ENCODE measurements around the gene OR51B2. TPM values are rescaled to one million over a fixed set of nuclear protein-coding genes. Genes with fewer than 3 reads are reported as not detected.
"Not testable (repeated sequence)": the region's sequence is repeated elsewhere in the genome, so short reads cannot be mapped to it uniquely, and the experiment has no call there.

The OR51B2 gene, protein sequence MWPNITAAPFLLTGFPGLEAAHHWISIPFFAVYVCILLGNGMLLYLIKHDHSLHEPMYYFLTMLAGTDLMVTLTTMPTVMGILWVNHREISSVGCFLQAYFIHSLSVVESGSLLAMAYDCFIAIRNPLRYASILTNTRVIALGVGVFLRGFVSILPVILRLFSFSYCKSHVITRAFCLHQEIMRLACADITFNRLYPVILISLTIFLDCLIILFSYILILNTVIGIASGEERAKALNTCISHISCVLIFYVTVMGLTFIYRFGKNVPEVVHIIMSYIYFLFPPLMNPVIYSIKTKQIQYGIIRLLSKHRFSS
- not detected for total RNA-seq

DNA sequence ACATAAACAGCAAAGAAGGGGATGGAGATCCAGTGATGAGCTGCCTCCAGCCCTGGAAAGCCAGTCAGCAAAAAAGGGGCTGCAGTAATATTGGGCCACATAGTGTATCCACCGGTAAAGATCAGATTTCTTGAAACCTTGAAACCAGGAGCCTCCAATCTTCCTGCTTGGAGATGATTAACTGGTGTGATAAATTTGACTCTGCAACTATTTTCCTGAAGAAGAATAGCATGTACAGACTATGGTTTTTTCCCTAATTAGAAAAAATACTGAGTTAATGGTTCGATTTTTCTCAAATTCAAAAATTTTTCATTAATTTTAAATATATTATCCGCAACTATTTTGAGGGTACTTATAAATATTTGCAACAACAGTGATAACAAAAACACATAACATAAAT is at the start of gene OR51B2:
Gene OR51B2 (minus strand): TSS at position 101 of the 400 bp plus-strand sequence. CDS start 0 bp downstream, at position 101.
- Histone ChIP-seq H3K27ac (no peak within 1 kb of the TSS), H3K4me1 (no peaks in the 10 kb centered on the region), H3K27me3 (no peaks in the 10 kb centered on the region), H3K36me3 (no peaks in the 10 kb centered on the region), H3K9me3 (no peaks in the 10 kb centered on the region), H3K4me3 (no peak within 1 kb of the TSS)
- TF ChIP-seq, protein P1, sequence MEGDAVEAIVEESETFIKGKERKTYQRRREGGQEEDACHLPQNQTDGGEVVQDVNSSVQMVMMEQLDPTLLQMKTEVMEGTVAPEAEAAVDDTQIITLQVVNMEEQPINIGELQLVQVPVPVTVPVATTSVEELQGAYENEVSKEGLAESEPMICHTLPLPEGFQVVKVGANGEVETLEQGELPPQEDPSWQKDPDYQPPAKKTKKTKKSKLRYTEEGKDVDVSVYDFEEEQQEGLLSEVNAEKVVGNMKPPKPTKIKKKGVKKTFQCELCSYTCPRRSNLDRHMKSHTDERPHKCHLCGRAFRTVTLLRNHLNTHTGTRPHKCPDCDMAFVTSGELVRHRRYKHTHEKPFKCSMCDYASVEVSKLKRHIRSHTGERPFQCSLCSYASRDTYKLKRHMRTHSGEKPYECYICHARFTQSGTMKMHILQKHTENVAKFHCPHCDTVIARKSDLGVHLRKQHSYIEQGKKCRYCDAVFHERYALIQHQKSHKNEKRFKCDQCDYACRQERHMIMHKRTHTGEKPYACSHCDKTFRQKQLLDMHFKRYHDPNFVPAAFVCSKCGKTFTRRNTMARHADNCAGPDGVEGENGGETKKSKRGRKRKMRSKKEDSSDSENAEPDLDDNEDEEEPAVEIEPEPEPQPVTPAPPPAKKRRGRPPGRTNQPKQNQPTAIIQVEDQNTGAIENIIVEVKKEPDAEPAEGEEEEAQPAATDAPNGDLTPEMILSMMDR (IDR thresholded peaks at IDR 0.05), result no peak
- DNase-seq (ENCODE audit: low spot score), result no peak

DNA sequence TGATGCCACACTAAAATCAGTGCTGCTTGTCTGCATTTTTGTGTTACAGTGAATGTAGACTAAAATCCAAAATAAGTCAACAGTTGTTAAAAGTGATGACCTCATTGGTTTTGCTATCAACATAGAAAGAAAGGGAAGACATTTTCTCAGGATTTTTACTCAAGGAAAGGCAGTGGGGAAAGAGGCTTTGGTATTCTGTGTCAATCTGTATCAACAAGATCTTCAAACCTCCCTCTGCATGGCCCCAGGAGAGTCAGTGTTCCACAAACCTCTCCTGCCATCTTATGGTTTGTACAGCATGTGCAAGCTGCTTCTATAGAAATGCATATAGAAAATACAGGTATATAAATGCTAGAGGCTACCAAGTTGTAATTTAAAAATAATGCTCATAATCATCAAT is 45.7 kb upstream of the OR51B2 start:
- TF ChIP-seq, protein P1 (IDR thresholded peaks at IDR 0.05), result no peak
- H3K4me3 ChIP-seq, result no peak overlapping the region
- H3K9me3 ChIP-seq, result no peaks in the 10 kb centered on the region
- H3K36me3 ChIP-seq, result no peaks in the 10 kb centered on the region
- H3K4me1 ChIP-seq, result peaks cover 0 to 10% of the 10 kb centered on the region in 2 donors
- H3K27me3 ChIP-seq, result no peaks in the 10 kb centered on the region
- DNase-seq (ENCODE audit: low spot score), result no peak
- H3K27ac ChIP-seq, result no peak overlapping the region

DNA sequence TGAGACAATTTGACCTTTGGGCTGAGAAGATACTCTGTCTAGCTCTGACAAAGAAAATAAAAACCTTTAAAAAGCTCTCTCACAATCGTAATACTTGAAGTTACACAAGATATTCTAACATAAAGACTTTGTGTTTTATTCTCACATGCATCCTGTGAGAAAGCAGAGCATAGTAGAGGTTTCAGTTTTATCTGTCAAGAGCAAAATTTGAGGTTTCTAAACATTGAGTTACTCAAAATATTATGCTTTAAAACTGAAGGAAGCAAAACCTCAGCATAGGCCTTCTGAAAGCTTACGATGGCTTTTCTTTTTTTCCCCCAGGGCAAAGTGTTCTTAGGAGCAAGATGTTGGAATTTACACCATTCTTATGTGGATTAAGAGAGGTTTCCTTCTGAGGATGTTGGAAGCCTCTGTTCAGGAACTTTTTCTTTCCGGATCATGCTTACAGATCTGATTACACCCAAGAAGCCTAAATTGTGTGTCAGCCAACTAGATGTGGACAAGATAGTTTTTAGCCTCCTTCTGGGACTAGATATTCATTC is 44.5 kb upstream of the OR51B2 start:
- no peaks in the 10 kb centered on the region for H3K36me3 ChIP-seq
- no peak overlapping the region for H3K4me3 ChIP-seq
- DNase-seq (ENCODE audit: low spot score), result no peak
- H3K9me3 ChIP-seq, result no peaks in the 10 kb centered on the region
- no peaks in the 10 kb centered on the region for H3K27me3 ChIP-seq
- H3K4me1 ChIP-seq, result peaks cover 0 to 10% of the 10 kb centered on the region in 2 donors
- TF ChIP-seq, protein P1 (IDR thresholded peaks at IDR 0.05), result no peak
- no peak overlapping the region for H3K27ac ChIP-seq

DNA sequence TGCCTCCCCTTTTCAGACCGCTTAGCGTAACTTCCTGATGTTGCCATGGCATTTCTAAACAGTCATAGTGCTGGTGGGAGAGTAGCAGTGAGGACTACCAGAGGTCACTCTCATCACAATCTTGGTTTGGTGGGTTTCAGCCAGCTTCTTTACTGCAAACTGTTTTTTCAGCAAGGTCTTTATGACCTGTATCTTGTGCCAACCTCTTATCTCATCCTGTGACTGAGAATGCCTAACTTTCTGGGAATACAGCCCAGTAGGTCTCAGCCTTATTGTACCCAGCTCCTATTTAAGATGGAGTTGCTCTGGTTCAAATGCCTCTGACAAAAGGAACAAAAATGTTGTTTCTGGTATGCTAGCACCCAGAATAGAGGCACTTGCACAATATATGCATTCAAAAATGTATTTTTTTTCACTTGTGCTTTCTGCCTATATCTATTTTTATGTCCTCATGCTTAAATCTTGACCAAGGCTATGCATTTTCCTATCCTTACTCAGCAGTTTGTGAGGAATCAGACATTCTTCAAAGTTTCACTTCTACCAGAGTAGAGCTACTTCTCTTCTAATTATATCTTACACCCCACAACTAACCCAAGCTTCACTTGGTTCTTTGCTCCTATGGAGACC is 43.5 kb upstream of the OR51B2 start:
- DNase-seq (ENCODE audit: low spot score), result no peak
- no peak overlapping the region for H3K4me3 ChIP-seq
- TF ChIP-seq, protein P1 (IDR thresholded peaks at IDR 0.05), result no peak
- no peaks in the 10 kb centered on the region for H3K27me3 ChIP-seq
- no peaks in the 10 kb centered on the region for H3K36me3 ChIP-seq
- H3K4me1 ChIP-seq, result peaks cover 0 to 10% of the 10 kb centered on the region in 2 donors
- no peaks in the 10 kb centered on the region for H3K9me3 ChIP-seq
- H3K27ac ChIP-seq, result no peak overlapping the region

DNA sequence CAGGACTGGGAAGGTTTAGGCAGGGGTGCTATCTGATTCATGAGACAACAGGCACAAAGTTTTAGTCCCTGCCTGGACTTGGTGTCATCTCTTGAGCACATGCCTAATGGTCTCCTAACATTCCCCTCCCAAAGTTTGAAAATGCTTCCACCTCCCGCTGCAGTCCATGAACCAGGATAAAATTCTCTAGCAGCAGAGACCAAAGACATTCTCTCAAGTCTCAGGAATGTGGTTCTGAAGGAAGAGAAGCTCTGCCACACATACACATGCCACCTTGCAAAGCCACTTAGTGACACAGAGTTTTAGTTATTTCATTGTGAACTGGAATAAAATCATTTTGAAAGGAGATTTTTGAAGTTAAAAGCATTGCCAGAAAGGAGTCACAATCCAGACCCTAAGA is 42.8 kb upstream of the OR51B2 start:
- no peak for DNase-seq (ENCODE audit: low spot score)
- Histone ChIP-seq H3K4me1 (peaks cover 0 to 10% of the 10 kb centered on the region in 2 donors), H3K27ac (no peak overlapping the region), H3K9me3 (no peaks in the 10 kb centered on the region), H3K27me3 (no peaks in the 10 kb centered on the region), H3K36me3 (no peaks in the 10 kb centered on the region), H3K4me3 (no peak overlapping the region)
- TF ChIP-seq, protein P1 (IDR thresholded peaks at IDR 0.05), result no peak

DNA sequence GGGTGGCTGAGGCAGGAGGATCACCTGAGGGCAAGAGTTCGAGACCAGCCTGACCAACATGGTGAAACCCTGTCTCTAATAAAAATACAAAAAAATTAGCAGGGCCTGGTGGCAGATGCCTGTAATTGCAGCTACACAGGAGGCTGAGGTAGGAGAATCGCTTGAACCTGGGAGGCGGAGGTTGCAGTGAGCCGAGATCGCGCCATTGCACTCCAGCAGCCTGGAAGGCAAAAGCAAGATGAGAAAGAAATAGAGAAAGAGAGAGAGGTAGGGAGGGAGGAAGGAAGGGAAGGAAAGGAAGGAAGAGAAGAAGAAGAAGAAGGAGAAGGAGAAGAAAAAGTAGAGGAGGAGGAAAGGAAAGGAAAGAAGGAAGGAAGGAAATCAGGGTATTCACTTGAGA is 42.3 kb upstream of the OR51B2 start:
- H3K27ac ChIP-seq; H3K27me3 ChIP-seq; DNase-seq (ENCODE audit: low spot score); H3K4me1 ChIP-seq; H3K9me3 ChIP-seq; H3K4me3 ChIP-seq; H3K36me3 ChIP-seq: not testable (repeated sequence)

Data from right atrium auricular region (tissue), 2 donors.